ENCODE results near the gene GOLGA6L2.
A peak's percentile ranks its signal among the peaks of the same experiment; 100 is the strongest.
"Not testable (repeated sequence)": the region's sequence is repeated elsewhere in the genome, so short reads cannot be mapped to it uniquely, and the experiment has no call there.

Gene GOLGA6L2

GRCh38 chr15:23447107-23447500 is at the start of gene GOLGA6L2:
Gene GOLGA6L2 (minus strand): TSS chr15:23447243. CDS start chr15:23447181, 62 bp downstream.
- no peak for DNase-seq (ENCODE audit: low spot score)

- no peak for DNase-seq (ENCODE audit: low spot score)
Observed at GRCh38 chr15:23484870-23485269, 37.8 kb upstream of the GOLGA6L2 start.

GRCh38 chr15:23483821-23484299 is 36.8 kb upstream of the GOLGA6L2 start:
- DNase-seq (ENCODE audit: low spot score), result no peak

- DNase-seq (ENCODE audit: low spot score), result no peak
Observed at GRCh38 chr15:23482764-23483489, 35.9 kb upstream of the GOLGA6L2 start.

GRCh38 chr15:23482228-23482627 is 35.2 kb upstream of the GOLGA6L2 start:
- DNase-seq (ENCODE audit: low spot score), result no peak

GRCh38 chr15:23477920-23478319 is 30.9 kb upstream of the GOLGA6L2 start:
- no peak for DNase-seq (ENCODE audit: low spot score)

- DNase-seq (ENCODE audit: low spot score), result peak; percentile 27
Observed at GRCh38 chr15:23472678-23473077, 25.6 kb upstream of the GOLGA6L2 start.

- no peak for DNase-seq (ENCODE audit: low spot score)
Observed at GRCh38 chr15:23472033-23472432, 25.0 kb upstream of the GOLGA6L2 start.

- peak; percentile 21 for DNase-seq (ENCODE audit: low spot score)
Observed at GRCh38 chr15:23467110-23467600, 20.1 kb upstream of the GOLGA6L2 start.

- DNase-seq (ENCODE audit: low spot score), result no peak
Observed at GRCh38 chr15:23457890-23458289, 10.8 kb upstream of the GOLGA6L2 start.

- no peak for DNase-seq (ENCODE audit: low spot score)
Observed at GRCh38 chr15:23446215-23447106, 582 bp downstream of the GOLGA6L2 start.

- DNase-seq (ENCODE audit: low spot score), result no peak
Observed at GRCh38 chr15:23444269-23444668, 2.8 kb downstream of the GOLGA6L2 start.

- DNase-seq (ENCODE audit: low spot score), result no peak
Observed at GRCh38 chr15:23441204-23441603, 5.8 kb downstream of the GOLGA6L2 start.

GRCh38 chr15:23440596-23440995 is 6.4 kb downstream of the GOLGA6L2 start:
- DNase-seq (ENCODE audit: low spot score), result no peak

GRCh38 chr15:23439513-23439912 is 7.5 kb downstream of the GOLGA6L2 start:
- DNase-seq (ENCODE audit: low spot score), result no peak

- DNase-seq (ENCODE audit: low spot score), result no peak
Observed at GRCh38 chr15:23438816-23439466, 8.1 kb downstream of the GOLGA6L2 start.

GRCh38 chr15:23437673-23438072 is 9.4 kb downstream of the GOLGA6L2 start:
- no peak for DNase-seq (ENCODE audit: low spot score)

- DNase-seq (ENCODE audit: low spot score), result no peak
Observed at GRCh38 chr15:23437146-23437545, 9.9 kb downstream of the GOLGA6L2 start.

GRCh38 chr15:23436421-23436820 is 10.6 kb downstream of the GOLGA6L2 start:
- DNase-seq (ENCODE audit: low spot score), result no peak

GRCh38 chr15:23434699-23435098 is 12.3 kb downstream of the GOLGA6L2 start:
- DNase-seq (ENCODE audit: low spot score), result not testable (repeated sequence)

- not testable (repeated sequence) for DNase-seq (ENCODE audit: low spot score)
Observed at GRCh38 chr15:23425327-23425726, 21.7 kb downstream of the GOLGA6L2 start.
